H1 (cell line): ENCODE data around the gene GTF2F1. TPM values are rescaled to one million over a fixed set of nuclear protein-coding genes. Genes with fewer than 3 reads are reported as not detected.

Experiments
- CTCF ChIA-PET: fragments of 300-600 bp; sonication (Branson Sonifier 250); formaldehyde crosslinking; loops from one replicate; lab custom pipeline; 2021; ENCODE audit not compliant: partially characterized antibody; lab: Charles Lee
- POLR2A ChIA-PET: fragments of 300-600 bp; sonication (Branson Sonifier 250); formaldehyde crosslinking; loops from one replicate; lab custom pipeline; 2021; ENCODE audit warnings: inconsistent platforms; ENCODE audit not compliant: partially characterized antibody; lab: Charles Lee
- DNase-seq, 2 experiments: peaks; one replicate each; pipeline versions ENCODE4 v3.0.0 to v3.0.0-alpha.2; 2010 to 2022; ENCODE audit warnings: low spot score in 2 of 2, low read depth in 1 of 2, mixed read lengths in 1 of 2
- FAIRE-seq: peaks from 2 replicates; lab custom pipeline; 2011; peaks lifted over from hg19 to GRCh38; lab: Jason Lieb, UNC
- H2AFZ ChIP-seq: 2 replicates; pipeline ENCODE4 v1.8.1; 2012; ENCODE audit warnings: low read length, inconsistent platforms
- H2AK5ac ChIP-seq: 2 replicates; pipeline ENCODE4 v1.6.1; 2013; ENCODE audit warnings: low read depth, low read length
- H2BK120ac ChIP-seq: replicated peaks from 2 replicates; pipeline ENCODE3; 2013; ENCODE audit warnings: low read depth, low read length, inconsistent platforms
- H2BK12ac ChIP-seq: 2 replicates; pipeline ENCODE4 v1.6.1; 2013; ENCODE audit warnings: low read depth, low read length
- H2BK15ac ChIP-seq: 2 replicates; pipeline ENCODE4 v1.6.1; 2013; ENCODE audit warnings: low read length
- H2BK20ac ChIP-seq: 2 replicates; pipeline ENCODE4 v1.6.1; 2013; ENCODE audit warnings: low read length
- H2BK5ac ChIP-seq: 2 replicates; pipeline ENCODE4 v1.6.1; 2013; ENCODE audit warnings: low read depth, low read length
- H3K14ac ChIP-seq: 2 replicates; pipeline ENCODE4 v1.6.1; 2013; ENCODE audit warnings: inconsistent platforms; ENCODE audit not compliant: insufficient read length
- H3K18ac ChIP-seq: 2 replicates; pipeline ENCODE4 v1.6.1; 2013; ENCODE audit warnings: low read length; ENCODE audit errors: extremely low read depth
- H3K23ac ChIP-seq: 2 replicates; pipeline ENCODE4 v1.6.1; 2013; ENCODE audit warnings: inconsistent platforms; ENCODE audit not compliant: insufficient read length
- H3K23me2 ChIP-seq: 2 replicates; pipeline ENCODE4 v1.6.1; 2013; ENCODE audit warnings: low read depth, low read length
- H3K27ac ChIP-seq: 2 replicates; pipeline ENCODE4 v1.6.1; 2011; ENCODE audit warnings: low read depth, low read length, inconsistent platforms
- H3K27me3 ChIP-seq, 4 experiments: replicated peaks in 1 of 4; 1 replicate in 1 of 4; 2 replicates in 3 of 4; pipeline versions ENCODE4 v1.6.1 to v1.8.1; 2011 to 2013; ENCODE audit warnings: low read length in 3 of 4, mild to moderate bottlenecking in 3 of 4, inconsistent platforms in 2 of 4, mixed read lengths in 2 of 4, moderate library complexity in 1 of 4; ENCODE audit not compliant: control insufficient read depth in 3 of 4, insufficient read depth in 3 of 4; ENCODE audit errors: extremely low read depth in 1 of 4
- H3K36me3 ChIP-seq, 4 experiments: 2 replicates each; pipeline versions ENCODE4 v1.6.1 to v1.8.1; 2011 to 2013; ENCODE audit warnings: mild to moderate bottlenecking in 4 of 4, low read length in 3 of 4, moderate library complexity in 2 of 4, control low read depth in 1 of 4, inconsistent platforms in 1 of 4; ENCODE audit not compliant: insufficient read depth in 4 of 4, control insufficient read depth in 2 of 4
- H3K4ac ChIP-seq: replicated peaks from 2 replicates; pipeline ENCODE3; 2013; ENCODE audit warnings: low read length, low read depth, mixed read lengths, inconsistent platforms; ENCODE audit not compliant: insufficient read length
- H3K4me1 ChIP-seq, 4 experiments: replicated peaks in 1 of 4; 1 replicate in 1 of 4; 2 replicates in 3 of 4; pipeline versions ENCODE4 v1.6.1 to v1.8.1; 2011 to 2013; ENCODE audit warnings: low read length in 3 of 4, inconsistent platforms in 2 of 4, mixed read lengths in 1 of 4; ENCODE audit not compliant: insufficient read depth in 4 of 4, control insufficient read depth in 3 of 4
- H3K4me2 ChIP-seq, 2 experiments: 2 replicates each; pipeline versions ENCODE4 v1.6.1 to v1.8.1; 2011 to 2013; ENCODE audit warnings: low read depth in 2 of 2, low read length in 2 of 2, control low read depth in 1 of 2, inconsistent platforms in 1 of 2, mild to moderate bottlenecking in 1 of 2; ENCODE audit not compliant: insufficient read depth in 1 of 2
- H3K4me3 ChIP-seq, 4 experiments: fragments of 200-600, 300-600 bp in 1 of 4; sonication (generic), shearing (Covaris generic), sonication (Bioruptor Twin) in 1 of 4; 2 replicates each; pipeline versions ENCODE4 v1.5.1 to v1.8.1; 2011 to 2016; ENCODE audit warnings: low read length in 4 of 4, low read depth in 3 of 4, control low read depth in 2 of 4, inconsistent platforms in 2 of 4, mild to moderate bottlenecking in 2 of 4, mixed read lengths in 1 of 4, moderate library complexity in 1 of 4; ENCODE audit not compliant: insufficient read depth in 2 of 4; ENCODE audit errors: extremely low read depth in 1 of 4
- H3K56ac ChIP-seq: replicated peaks from 2 replicates; pipeline ENCODE3; 2013; ENCODE audit warnings: low read depth, mild to moderate bottlenecking, mixed read lengths, low read length, inconsistent platforms; ENCODE audit not compliant: insufficient read length
- H3K79me1 ChIP-seq: 2 replicates; pipeline ENCODE4 v1.6.1; 2013; ENCODE audit warnings: low read depth, low read length, control low read depth
- H3K79me2 ChIP-seq, 2 experiments: 2 replicates each; pipeline versions ENCODE4 v1.6.1 to v1.8.1; 2012 to 2013; ENCODE audit warnings: low read length in 2 of 2, mild to moderate bottlenecking in 2 of 2, inconsistent platforms in 1 of 2; ENCODE audit not compliant: insufficient read depth in 2 of 2, control insufficient read depth in 1 of 2
- H3K9ac ChIP-seq, 4 experiments: replicated peaks in 1 of 4; 1 replicate in 1 of 4; 2 replicates in 3 of 4; pipeline versions ENCODE4 v1.6.1 to v1.8.1; 2011 to 2013; ENCODE audit warnings: low read depth in 3 of 4, low read length in 3 of 4, control low read depth in 2 of 4, mild to moderate bottlenecking in 2 of 4, moderate library complexity in 2 of 4, inconsistent platforms in 1 of 4; ENCODE audit errors: extremely low read depth in 1 of 4
- H3K9me3 ChIP-seq, 2 experiments: 2 replicates each; pipeline versions ENCODE4 v1.6.1 to v1.8.1; 2012 to 2013; ENCODE audit warnings: mild to moderate bottlenecking in 2 of 2, moderate library complexity in 2 of 2, control low read depth in 1 of 2, inconsistent platforms in 1 of 2, low read depth in 1 of 2, low read length in 1 of 2, mixed read lengths in 1 of 2; ENCODE audit not compliant: insufficient read depth in 2 of 2
- H4K20me1 ChIP-seq, 2 experiments: replicated peaks in 1 of 2; 2 replicates each; pipeline versions ENCODE3 to v1.8.1; 2011 to 2013; ENCODE audit warnings: inconsistent platforms in 2 of 2, low read length in 2 of 2, mild to moderate bottlenecking in 1 of 2; ENCODE audit not compliant: insufficient read depth in 2 of 2, control insufficient read depth in 1 of 2
- H4K5ac ChIP-seq: 2 replicates; pipeline ENCODE4 v1.6.1; 2013; ENCODE audit warnings: low read length, low read depth, mixed read lengths, inconsistent platforms; ENCODE audit not compliant: insufficient read length
- H4K8ac ChIP-seq: 2 replicates; pipeline ENCODE4 v1.8.0; 2013; ENCODE audit warnings: mild to moderate bottlenecking, moderate library complexity, low read length, inconsistent platforms; ENCODE audit not compliant: insufficient read depth; ENCODE audit errors: extremely low read depth
- H4K91ac ChIP-seq: replicated peaks from 2 replicates; pipeline ENCODE3; 2013; ENCODE audit warnings: low read length, mixed read lengths, inconsistent platforms; ENCODE audit not compliant: insufficient read length
- CBX8 ChIP-seq: fragments of 300-800, 300-1000 bp; sonication (generic); IDR thresholded peaks from 2 replicates; pipeline ENCODE4 v1.7.1; 2016; ENCODE audit warnings: low read depth, low read length, borderline replicate concordance
- CREB1 ChIP-seq: IDR thresholded peaks from 2 replicates; pipeline ENCODE4 v1.6.1; 2012; ENCODE audit warnings: inconsistent platforms
- MAX ChIP-seq: IDR thresholded peaks from 2 replicates; pipeline ENCODE4 v1.6.1; 2012; ENCODE audit warnings: inconsistent platforms
- SP1 ChIP-seq: IDR thresholded peaks from 2 replicates; pipeline ENCODE4 v1.6.1; 2011; ENCODE audit warnings: low read depth, low read length
- SP2 ChIP-seq: IDR thresholded peaks from 2 replicates; pipeline ENCODE4 v1.6.1; 2012; ENCODE audit warnings: mild to moderate bottlenecking, low read length, inconsistent platforms
- WGBS, 2 experiments: shearing (Covaris generic) in 1 of 2; methylation state at CpG; one replicate each; pipeline versions ENCODE4 v1.1.6 to v1.1.7; 2013 to 2015; ENCODE audit warnings: low lambda C conversion rate in 2 of 2, mixed read lengths in 2 of 2, inconsistent platforms in 1 of 2, low coverage in 1 of 2, missing lambda C conversion rate in 1 of 2; ENCODE audit not compliant: insufficient replicate concordance in 2 of 2, insufficient coverage in 1 of 2, insufficient read length in 1 of 2; ENCODE audit errors: extremely low coverage in 1 of 2, missing lambda C conversion rate in 1 of 2; 5-methylcytosine and 5-hydroxymethylcytosine counted together
- polyA plus RNA-seq, 7 experiments: library from polyadenylated mRNA; depleted of rRNA in 3 of 7; stranded (reverse) in 5 of 7; unstranded in 2 of 7; fragments of >200 nt in 5 of 7; fragments of 200-250 nt in 2 of 7; gene quantifications; 1 replicate in 5 of 7; 2 replicates in 1 of 7; 4 replicates in 1 of 7; pipeline versions ENCODE4 v1.2.1 to v1.2.3, GENCODE V29; 2011 to 2013; ENCODE audit warnings: missing spikeins in 2 of 7, mixed read lengths in 2 of 7
- total RNA-seq: library from RNA; stranded (reverse); fragmentation: NEBNext Ultra II Directional; extraction: Animal tissue kit (Norgen Biotek cat#: 25700); gene quantifications from 2 replicates; pipeline ENCODE4 v1.2.1, GENCODE V29; 2021

Gene GTF2F1
- total and polyA plus RNA-seq, 2 of the 8 experiments (the other 6 are each of a cell fraction or from before 2014, with no cell fraction given) = 29.3 to 56.3 TPM

- Histone ChIP-seq H4K5ac (no peak overlapping the region), H3K36me3 (peaks cover 3 to 9% (median 5%) of the 10 kb centered on the region in 4 experiments; a peak in 4 of 8 replicates), H2BK5ac (peak overlapping the region; percentile 96; the same call in 1 of the 2 replicates), H3K23me2 (peaks cover 4% of the 10 kb centered on the region; the same call in 1 of the 2 replicates), H3K27me3 (no peaks in the 10 kb centered on the region), H3K4me2 (peak overlapping the region; percentile 70 to 74), H3K4me3 (peak overlapping the region; percentile 82 to 100 (median 92)), H2BK20ac (no peak overlapping the region), H3K79me1 (no peaks in the 10 kb centered on the region), H3K9me3 (no peaks in the 10 kb centered on the region), H2BK120ac (no peak overlapping the region), H3K4ac (no peak overlapping the region), H4K20me1 (peaks cover 0 to 6% of the 10 kb centered on the region in 2 experiments), H3K23ac (no peak overlapping the region), H4K91ac (no peak overlapping the region), H2BK15ac (no peak overlapping the region), H3K4me1 (peaks cover 0 to 11% (median 7%) of the 10 kb centered on the region in 4 experiments; a peak in 5 of 7 replicates), H3K18ac (peak overlapping the region; percentile 97; the same call in 1 of the 2 replicates), H3K9ac (peak overlapping the region in 3 of 4 experiments; percentile 80 to 89 (median 81); a peak in 6 of 7 replicates), H2AFZ (no peak overlapping the region; the same call in 1 of the 2 replicates), H2BK12ac (no peak overlapping the region), H3K56ac (peak overlapping the region; percentile 90), H3K14ac (no peak overlapping the region), H3K27ac (peak overlapping the region; percentile 79; the same call in 1 of the 2 replicates), H3K79me2 (no peaks in the 10 kb centered on the region), H2AK5ac (no peak overlapping the region), H4K8ac (peak overlapping the region; percentile 89)
- POLR2A ChIA-PET = interaction anchor here (0.8 to 9.9 kb wide), 6 partner anchors 13 to 545 kb away, joined by 3 to 81 read pairs (median 5); partner anchors contain the start of genes CLPP, GTF2F1, KHSRP and SLC25A23
- DNase-seq (peak; percentile 98), FAIRE-seq (no peak)
- CTCF ChIA-PET = interaction anchor here (1.0 to 1.4 kb wide), 2 partner anchors 46 to 155 kb away, joined by 3 to 4 read pairs; no protein-coding TSS in a partner anchor
- TF ChIP-seq SP1 = peak; percentile 43; the same call in 1 of the 2 replicates
- TF ChIP-seq CBX8 = no peak
- TF ChIP-seq CREB1 = peak; percentile 75; the same call in 1 of the 2 replicates
- no peak for TF ChIP-seq SP2
- peak; percentile 75 for TF ChIP-seq MAX
- WGBS, 2 experiments = 1% methylated on average over 17 of the region's 53 CpGs; no CpG with 5 or more reads in 1 of the 2 experiments
Observed at GRCh38 chr19:6373096-6373812, 19.7 kb downstream of the GTF2F1 start.
